Dendritic cell treated with granulocyte-macrophage colony-stimulating factor and Interleukin-4, amounts not matched to agents 40 ng/mL and 50 ng/mL, for 4 days (primary cell): ENCODE data around the gene RAP1GAP.

Experiments used
- H3K27ac Mint-ChIP-seq: one replicate; pipeline ENCODE4 v1.8.0; 2022; ENCODE audit warnings: mild to moderate bottlenecking, mixed read lengths
- H3K27me3 Mint-ChIP-seq: one replicate; pipeline ENCODE4 v1.8.0; 2022; ENCODE audit warnings: mild to moderate bottlenecking, mixed read lengths
- H3K36me3 Mint-ChIP-seq: one replicate; pipeline ENCODE4 v1.8.0; 2022; ENCODE audit warnings: low read depth, mixed read lengths
- H3K4me1 Mint-ChIP-seq: one replicate; pipeline ENCODE4 v1.8.0; 2022; ENCODE audit warnings: low read depth, mixed read lengths
- H3K4me3 Mint-ChIP-seq: one replicate; pipeline ENCODE4 v1.8.0; 2022; ENCODE audit warnings: mild to moderate bottlenecking, moderate library complexity, mixed read lengths
- H3K9me3 Mint-ChIP-seq: one replicate; pipeline ENCODE4 v1.8.0; 2022; ENCODE audit warnings: mixed read lengths
- intact Hi-C: fragments of 100-400 bp; cut with micrococcal nuclease; formaldehyde crosslinking; loops from one replicate; pipeline ENCODE4 v1.15.0; 2022

The RAP1GAP gene

DNA sequence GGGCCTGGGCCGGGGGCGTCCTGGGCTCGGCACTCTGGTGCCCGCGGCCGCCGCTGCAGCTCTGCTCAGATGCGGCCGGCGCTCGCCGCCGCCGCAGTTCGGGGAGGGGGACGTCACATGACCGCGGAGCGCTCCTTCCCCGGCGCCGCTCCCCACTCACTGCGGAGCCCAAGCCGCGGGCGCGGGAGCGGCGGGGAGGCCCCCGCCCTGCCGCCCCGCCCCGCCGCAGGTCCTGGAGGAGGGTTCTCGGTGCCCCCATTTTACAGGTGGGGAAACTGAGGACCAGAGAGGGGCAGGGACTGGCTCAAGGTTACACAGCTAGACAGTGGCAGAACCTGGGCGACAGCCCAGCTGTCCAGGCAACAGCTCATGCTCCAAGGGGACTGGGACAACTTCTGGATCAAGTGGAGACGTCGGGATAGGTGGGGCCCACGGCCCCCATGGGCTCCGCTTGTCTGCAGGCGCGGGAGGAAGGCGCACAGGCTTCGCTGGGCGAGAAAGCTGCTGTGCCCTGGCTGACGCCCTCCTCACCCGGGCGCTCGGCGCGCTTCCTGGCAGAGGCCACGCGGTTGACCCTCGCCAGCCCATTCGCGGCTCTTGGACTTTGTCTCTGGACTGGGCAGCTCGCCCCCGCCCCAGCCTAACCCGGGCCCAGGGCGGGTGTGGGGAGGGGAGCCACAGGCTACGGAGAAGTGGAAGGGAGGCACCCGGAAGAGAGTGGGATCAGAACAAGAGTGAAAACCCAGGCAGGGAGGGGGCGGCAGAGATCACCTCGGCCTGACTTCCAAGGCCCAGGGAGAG, at the start of gene RAP1GAP:
Gene RAP1GAP, minus strand, starts transcription at position 100 of the 801 bp plus-strand sequence. CDS start 49,325 bp downstream, outside the sequence.
- H3K9me3 Mint-ChIP-seq: no peaks in the 10 kb centered on the region
- H3K36me3 Mint-ChIP-seq: no peaks in the 10 kb centered on the region
- H3K27me3 Mint-ChIP-seq: peaks cover 64% of the 10 kb centered on the region
- intact Hi-C loops: no loop called here
- peak within 1 kb of the TSS; percentile 72 for H3K27ac Mint-ChIP-seq
- peak within 1 kb of the TSS; percentile 75 for H3K4me3 Mint-ChIP-seq
- peaks cover 96% of the 10 kb centered on the region for H3K4me1 Mint-ChIP-seq

DNA sequence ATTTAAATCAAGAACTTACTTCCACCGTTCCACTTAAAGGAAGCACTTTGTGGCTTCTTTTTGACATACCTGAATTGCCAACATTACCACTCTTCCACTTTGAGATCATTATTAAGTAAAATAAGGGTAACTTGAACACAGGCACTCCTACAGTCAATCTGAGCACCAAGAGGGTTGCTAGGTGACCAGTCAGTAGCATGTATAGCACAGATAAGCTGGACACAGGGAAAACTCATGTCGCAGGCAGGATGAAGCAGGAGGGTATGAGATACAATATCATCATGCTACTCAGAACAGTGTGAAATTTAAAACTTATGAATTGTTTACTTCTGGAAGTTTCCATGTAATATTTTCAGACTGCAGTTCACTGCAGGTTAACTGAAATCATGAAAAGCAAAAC, 47.0 kb upstream of the RAP1GAP start:
- peaks cover 8% of the 10 kb centered on the region for H3K4me1 Mint-ChIP-seq
- peaks cover 95% of the 10 kb centered on the region for H3K36me3 Mint-ChIP-seq
- H3K4me3 Mint-ChIP-seq: no peak overlapping the region
- intact Hi-C loops: no loop called here
- no peaks in the 10 kb centered on the region for H3K9me3 Mint-ChIP-seq
- H3K27ac Mint-ChIP-seq: no peak overlapping the region
- H3K27me3 Mint-ChIP-seq: no peaks in the 10 kb centered on the region

GRCh38 chr1:21707891-21708290, 38.7 kb upstream of the RAP1GAP start:
- Mint-ChIP-seq H3K27me3 (no peaks in the 10 kb centered on the region), H3K36me3 (peaks cover 78% of the 10 kb centered on the region), H3K27ac (no peak overlapping the region), H3K9me3 (no peaks in the 10 kb centered on the region), H3K4me3 (no peak overlapping the region), H3K4me1 (peaks cover 12% of the 10 kb centered on the region)
- intact Hi-C loops: no loop called here

- peaks cover 12% of the 10 kb centered on the region for H3K4me1 Mint-ChIP-seq
- H3K36me3 Mint-ChIP-seq: peaks cover 78% of the 10 kb centered on the region
- no peaks in the 10 kb centered on the region for H3K27me3 Mint-ChIP-seq
- no peak overlapping the region for H3K27ac Mint-ChIP-seq
- no peak overlapping the region for H3K4me3 Mint-ChIP-seq
- intact Hi-C loops: no loop called here
- no peaks in the 10 kb centered on the region for H3K9me3 Mint-ChIP-seq
These were observed 38.1 kb upstream of the RAP1GAP start for GRCh38 chr1:21707086-21707840.

DNA sequence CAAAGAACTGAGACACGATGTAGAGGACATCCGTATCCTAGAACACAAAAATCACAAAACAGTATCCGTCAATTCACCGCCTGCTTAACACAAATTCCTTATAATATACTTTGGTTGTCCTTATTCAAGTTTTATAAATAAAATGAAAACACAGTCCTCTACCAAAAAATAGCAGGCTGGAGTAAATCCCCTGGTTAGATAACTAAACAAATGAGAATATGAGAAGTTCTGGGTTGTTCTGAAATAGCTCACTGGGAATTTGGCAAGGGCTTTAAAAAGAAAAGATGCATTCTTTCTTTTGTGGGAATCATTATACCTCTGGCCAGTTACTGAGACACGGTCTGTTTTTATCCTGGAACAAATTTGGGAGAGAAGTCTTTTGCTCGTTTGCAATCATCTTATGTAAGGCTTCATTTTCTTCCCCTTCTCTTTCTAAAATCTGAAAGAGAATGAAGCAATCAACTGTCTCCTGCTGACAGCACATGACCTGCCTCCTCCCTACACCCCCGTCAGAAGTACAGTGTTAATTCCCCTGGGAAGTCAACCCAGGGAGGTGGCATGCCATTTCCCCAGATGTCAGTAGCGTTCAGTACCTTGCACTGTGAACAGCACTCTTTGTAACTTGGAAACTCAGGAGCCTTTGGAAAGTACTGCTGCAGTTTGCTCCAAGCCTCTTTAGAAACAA, 37.1 kb upstream of the RAP1GAP start:
- Mint-ChIP-seq H3K9me3 (no peaks in the 10 kb centered on the region), H3K27me3 (no peaks in the 10 kb centered on the region), H3K36me3 (peaks cover 78% of the 10 kb centered on the region), H3K27ac (no peak overlapping the region), H3K4me3 (no peak overlapping the region), H3K4me1 (peaks cover 12% of the 10 kb centered on the region)
- intact Hi-C loops: no loop called here

GRCh38 chr1:21705303-21705980, 36.3 kb upstream of the RAP1GAP start:
- Mint-ChIP-seq H3K36me3 (peaks cover 83% of the 10 kb centered on the region), H3K27ac (no peak overlapping the region), H3K27me3 (no peaks in the 10 kb centered on the region), H3K9me3 (no peaks in the 10 kb centered on the region), H3K4me1 (peaks cover 12% of the 10 kb centered on the region), H3K4me3 (no peak overlapping the region)
- intact Hi-C loops: no loop called here

DNA sequence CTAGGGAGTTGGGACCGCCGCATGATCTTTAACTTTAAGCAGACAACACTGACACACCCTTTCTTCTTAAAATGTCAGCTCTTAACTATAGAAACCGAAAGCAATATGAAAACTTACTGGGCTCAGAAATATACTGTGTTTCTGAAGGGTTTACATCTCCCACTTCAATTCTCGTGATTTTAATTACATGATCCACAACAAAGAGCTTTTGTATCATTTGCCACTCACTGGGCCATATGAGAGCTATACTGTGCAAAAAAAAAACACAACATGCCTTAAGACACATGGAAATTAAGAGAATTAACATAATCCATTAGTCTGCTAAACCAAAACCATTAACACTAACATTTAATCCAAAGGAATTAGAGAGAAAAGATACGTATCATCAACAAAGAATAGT, 35.0 kb upstream of the RAP1GAP start:
- no peak overlapping the region for H3K27ac Mint-ChIP-seq
- H3K9me3 Mint-ChIP-seq: no peaks in the 10 kb centered on the region
- H3K4me3 Mint-ChIP-seq: no peak overlapping the region
- peaks cover 12% of the 10 kb centered on the region for H3K4me1 Mint-ChIP-seq
- H3K27me3 Mint-ChIP-seq: no peaks in the 10 kb centered on the region
- intact Hi-C loops: no loop called here
- H3K36me3 Mint-ChIP-seq: peaks cover 96% of the 10 kb centered on the region

DNA sequence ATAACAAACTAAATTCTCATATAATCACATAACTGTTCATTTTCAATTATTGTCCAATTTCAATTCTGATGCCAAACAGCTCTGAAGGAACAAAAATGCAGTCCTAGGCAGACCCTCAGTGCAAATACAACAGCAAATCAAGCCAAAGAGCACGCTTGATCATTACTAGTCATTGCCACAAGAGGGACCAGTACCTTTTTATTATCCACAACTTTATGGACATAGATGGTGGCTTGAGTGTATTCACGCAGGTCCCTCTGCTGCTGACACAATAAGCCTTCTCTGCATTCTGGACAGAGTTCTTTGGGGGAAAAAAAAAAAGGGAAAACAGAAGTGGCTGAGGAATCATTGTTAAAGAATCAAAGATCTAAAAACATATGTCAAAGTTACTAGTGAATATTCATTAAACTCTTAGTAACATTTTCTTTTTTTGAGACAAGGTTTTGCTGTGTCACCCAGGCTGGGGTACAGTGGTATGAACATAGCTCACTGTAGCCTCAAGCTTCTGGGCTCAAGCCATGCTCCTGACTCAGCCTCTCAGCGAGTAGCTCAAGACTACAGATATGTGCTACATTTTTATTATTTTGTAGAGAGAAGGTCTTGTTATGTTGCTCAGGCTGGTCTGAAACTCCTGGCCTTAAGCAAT, 34.3 kb upstream of the RAP1GAP start:
- H3K4me1 Mint-ChIP-seq: peaks cover 12% of the 10 kb centered on the region
- no peaks in the 10 kb centered on the region for H3K27me3 Mint-ChIP-seq
- peaks cover 96% of the 10 kb centered on the region for H3K36me3 Mint-ChIP-seq
- H3K9me3 Mint-ChIP-seq: no peaks in the 10 kb centered on the region
- intact Hi-C loops: loop anchor here (2.0 kb wide), 1 partner anchor 261 kb away; no protein-coding TSS in a partner anchor
- no peak overlapping the region for H3K4me3 Mint-ChIP-seq
- H3K27ac Mint-ChIP-seq: no peak overlapping the region

- H3K36me3 Mint-ChIP-seq: peaks cover 96% of the 10 kb centered on the region
- H3K4me3 Mint-ChIP-seq: no peak overlapping the region
- H3K9me3 Mint-ChIP-seq: no peaks in the 10 kb centered on the region
- H3K27ac Mint-ChIP-seq: no peak overlapping the region
- H3K4me1 Mint-ChIP-seq: peaks cover 12% of the 10 kb centered on the region
- H3K27me3 Mint-ChIP-seq: no peaks in the 10 kb centered on the region
- intact Hi-C loops: loop anchor here (2.0 kb wide), 1 partner anchor 262 kb away; no protein-coding TSS in a partner anchor
These were observed 33.6 kb upstream of the RAP1GAP start for GRCh38 chr1:21702780-21703179.

GRCh38 chr1:21701401-21701800, 32.2 kb upstream of the RAP1GAP start:
- H3K4me1 Mint-ChIP-seq: peaks cover 8% of the 10 kb centered on the region
- no peak overlapping the region for H3K27ac Mint-ChIP-seq
- H3K4me3 Mint-ChIP-seq: no peak overlapping the region
- no peaks in the 10 kb centered on the region for H3K9me3 Mint-ChIP-seq
- intact Hi-C loops: no loop called here
- no peaks in the 10 kb centered on the region for H3K27me3 Mint-ChIP-seq
- H3K36me3 Mint-ChIP-seq: peaks cover 100% of the 10 kb centered on the region

DNA sequence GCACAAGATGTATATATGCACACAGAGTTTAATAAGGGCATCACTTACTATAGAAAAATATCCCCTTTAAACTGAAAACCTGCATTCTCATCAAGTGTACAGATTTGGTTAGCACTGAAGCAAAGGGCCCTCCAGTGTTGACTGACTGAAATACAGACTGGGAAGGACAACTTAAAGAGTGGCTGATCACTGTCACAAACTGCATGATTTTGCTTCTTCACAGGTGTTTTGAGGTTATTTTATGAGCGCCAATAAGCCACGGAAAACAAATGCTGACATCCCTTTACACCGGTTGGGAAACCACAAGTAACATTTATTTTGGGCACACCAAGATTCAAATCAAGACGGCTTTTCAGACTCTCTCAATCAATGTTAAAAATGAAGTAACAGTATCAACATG, 30.9 kb upstream of the RAP1GAP start:
- Mint-ChIP-seq H3K36me3 (peaks cover 97% of the 10 kb centered on the region), H3K4me3 (no peak overlapping the region), H3K9me3 (no peaks in the 10 kb centered on the region), H3K27me3 (no peaks in the 10 kb centered on the region), H3K4me1 (peaks cover 4% of the 10 kb centered on the region), H3K27ac (no peak overlapping the region)
- intact Hi-C loops: no loop called here

DNA sequence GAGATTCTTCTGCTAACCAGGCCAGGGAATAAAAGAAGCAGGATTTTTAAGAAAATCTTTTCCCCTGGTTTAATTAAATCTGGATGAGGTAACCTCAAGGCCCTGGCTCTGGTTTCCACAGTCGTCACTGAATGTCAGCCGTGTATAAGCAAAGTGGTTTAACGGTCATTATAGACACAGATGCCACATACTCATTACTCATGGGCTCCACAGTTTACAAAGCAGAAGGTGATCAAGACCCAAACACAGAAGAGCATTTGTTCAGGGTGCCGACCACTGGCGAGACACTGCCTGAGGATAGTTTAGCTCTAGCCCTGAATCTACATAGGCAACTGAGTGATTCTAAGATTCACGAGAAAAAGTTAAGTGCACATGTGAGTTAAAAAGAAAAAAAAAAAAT, 27.8 kb upstream of the RAP1GAP start:
- no peak overlapping the region for H3K27ac Mint-ChIP-seq
- H3K27me3 Mint-ChIP-seq: no peaks in the 10 kb centered on the region
- intact Hi-C loops: no loop called here
- H3K36me3 Mint-ChIP-seq: peaks cover 97% of the 10 kb centered on the region
- no peak overlapping the region for H3K4me3 Mint-ChIP-seq
- H3K9me3 Mint-ChIP-seq: no peaks in the 10 kb centered on the region
- H3K4me1 Mint-ChIP-seq: no peaks in the 10 kb centered on the region

DNA sequence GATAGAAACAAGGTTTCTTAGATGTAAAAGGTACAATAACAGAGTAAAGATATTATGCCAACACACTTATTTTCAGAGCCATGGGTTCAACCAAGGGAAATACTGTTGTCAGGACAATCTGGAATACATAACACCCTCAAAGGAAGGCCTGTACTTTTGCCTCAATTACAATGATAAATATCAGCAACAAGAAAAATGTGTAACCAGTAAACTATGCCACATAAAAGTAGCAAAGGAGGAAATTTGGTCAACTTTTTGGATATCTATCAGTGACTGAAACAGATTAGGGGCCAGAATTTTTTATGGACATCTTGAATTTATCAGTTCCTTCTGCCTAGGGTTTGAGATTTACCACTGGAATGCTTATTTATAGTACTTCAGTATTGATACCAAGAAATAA, 24.6 kb upstream of the RAP1GAP start:
- H3K4me1 Mint-ChIP-seq: no peaks in the 10 kb centered on the region
- no peak overlapping the region for H3K4me3 Mint-ChIP-seq
- no peaks in the 10 kb centered on the region for H3K9me3 Mint-ChIP-seq
- H3K36me3 Mint-ChIP-seq: peaks cover 97% of the 10 kb centered on the region
- no peaks in the 10 kb centered on the region for H3K27me3 Mint-ChIP-seq
- H3K27ac Mint-ChIP-seq: no peak overlapping the region
- intact Hi-C loops: no loop called here
